ENCODE measurements around the gene CTIF.
A peak's percentile ranks its signal among the peaks of the same experiment; 100 is the strongest.

Gene CTIF

DNA sequence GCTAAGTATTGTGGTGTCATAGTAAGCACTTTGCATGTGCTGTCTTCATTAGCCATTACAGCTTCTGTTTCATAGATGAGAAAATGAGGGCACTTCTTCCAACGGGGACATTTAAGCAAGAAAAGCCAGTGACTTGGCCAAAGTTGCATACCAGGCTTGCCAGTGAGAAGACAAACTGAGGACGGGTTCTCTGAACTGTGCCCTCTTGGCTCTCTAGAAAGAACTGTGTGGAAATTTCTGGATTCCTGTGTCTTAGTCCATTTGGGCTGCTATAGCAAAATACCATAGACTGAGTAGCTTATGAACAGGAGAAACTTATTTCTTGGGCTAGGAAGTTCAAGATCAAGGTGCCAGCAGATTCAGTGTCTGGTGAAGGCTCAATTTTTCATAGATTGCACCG is 13.3 kb downstream of the CTIF start:
- DNase-seq = no peak

DNA sequence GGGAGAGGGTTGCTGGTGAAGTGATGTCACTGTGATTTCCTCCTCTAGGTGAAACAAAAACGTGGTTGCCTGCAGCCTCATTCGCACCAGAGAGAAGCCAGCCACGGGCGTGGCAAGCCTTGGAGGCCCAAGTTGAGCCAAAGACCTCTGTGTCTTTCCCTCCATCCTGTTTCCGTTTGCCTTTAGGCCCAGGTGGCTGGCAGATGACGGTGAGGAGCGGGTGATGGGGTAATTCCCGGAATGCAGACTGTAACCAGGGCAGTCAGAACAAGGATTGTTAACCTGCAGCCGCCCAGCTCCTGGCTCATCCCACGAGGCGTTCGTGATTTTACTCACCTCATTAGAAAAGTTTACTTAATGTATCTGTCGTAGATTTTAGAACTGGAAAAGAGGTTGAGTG is 14.4 kb downstream of the CTIF start:
- DNase-seq = no peak

DNA sequence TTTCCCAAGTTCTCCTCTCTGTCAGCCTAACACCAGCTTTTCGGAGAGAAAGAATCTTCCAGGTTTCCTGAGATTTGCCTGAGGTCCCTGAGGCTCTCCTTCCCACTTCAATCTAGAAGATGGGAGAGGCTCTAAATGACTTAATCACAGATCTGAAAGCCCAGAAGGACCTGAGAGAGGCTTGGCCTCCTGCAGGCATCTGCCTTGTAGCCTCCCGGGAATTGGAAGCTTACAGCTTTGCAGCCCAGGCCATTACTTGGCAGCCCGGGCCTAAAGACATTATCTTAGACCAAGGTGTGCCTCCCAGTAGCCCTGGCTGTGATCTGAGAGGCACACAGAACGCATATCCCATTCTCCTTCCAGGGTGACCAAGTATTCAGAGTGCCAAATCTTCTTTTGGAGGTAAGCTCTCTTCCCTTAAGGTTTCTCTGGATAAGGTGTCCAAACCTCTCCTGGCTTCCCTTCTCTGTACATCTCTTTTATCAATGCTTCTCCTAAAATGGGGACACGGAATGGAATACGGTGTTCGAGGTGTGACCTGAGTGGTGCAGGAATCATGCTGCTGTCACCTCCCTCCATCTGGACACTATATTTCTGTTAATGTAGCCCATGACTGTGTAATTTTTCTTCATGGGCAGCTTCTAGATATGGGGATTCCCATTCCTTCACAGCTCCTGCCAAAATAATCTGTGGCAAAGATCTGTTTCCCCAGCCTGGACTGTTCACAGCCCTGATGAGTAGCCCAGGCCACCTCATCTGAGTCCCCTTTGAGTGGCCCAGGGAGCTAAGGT is 16.0 kb downstream of the CTIF start:
- no peak for DNase-seq

DNA sequence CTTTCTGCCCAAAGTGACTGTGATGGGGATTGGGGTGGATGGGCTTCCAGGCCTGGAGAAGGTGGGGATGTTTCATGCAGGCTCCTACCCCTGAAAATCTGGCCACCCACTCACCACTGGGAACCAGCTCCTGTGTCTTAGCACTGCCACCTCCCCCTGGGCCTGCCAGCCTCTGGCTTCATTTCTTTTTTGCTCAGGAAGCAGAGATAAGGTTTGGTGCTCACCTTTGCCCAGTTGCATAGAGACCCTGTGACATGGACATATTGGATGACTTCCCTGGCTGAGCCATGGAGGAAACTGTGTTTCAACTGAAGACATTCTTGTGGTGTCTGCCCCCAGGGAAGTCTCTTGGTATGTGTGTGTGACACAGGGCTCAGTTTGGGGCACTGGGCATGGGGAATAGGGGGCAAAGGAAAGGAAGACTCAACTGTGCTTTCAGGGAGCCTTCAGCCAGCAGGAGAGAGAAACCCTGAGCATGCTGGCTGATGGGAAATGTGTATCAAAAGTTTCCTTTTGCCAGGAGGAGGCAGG is 16.7 kb downstream of the CTIF start:
- DNase-seq = no peak

DNA sequence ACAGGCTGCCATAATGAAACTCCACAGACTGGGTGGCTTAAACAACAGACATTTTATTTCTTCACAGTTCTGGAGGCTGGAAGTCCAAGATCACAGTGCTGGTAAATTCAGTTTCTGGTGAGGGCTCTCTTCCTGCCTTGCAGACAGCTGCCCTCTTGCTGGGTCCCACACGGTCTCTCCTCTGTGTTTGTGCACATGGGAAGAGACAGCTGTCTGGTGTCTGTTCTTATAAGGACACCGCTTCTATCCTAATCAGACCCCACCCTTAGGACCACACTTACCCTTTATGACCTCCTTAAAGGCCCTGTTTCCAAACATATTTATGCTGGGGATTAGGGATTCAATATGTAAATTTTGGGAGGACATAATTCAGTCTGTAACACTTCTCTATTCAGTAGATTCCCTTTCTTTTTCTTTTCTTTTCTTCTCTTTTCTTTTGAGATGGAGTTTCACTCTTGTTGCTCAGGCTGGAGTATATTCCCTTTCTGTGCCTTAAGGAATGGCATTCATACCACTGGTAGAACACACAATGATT is 18.9 kb downstream of the CTIF start:
- no peak for DNase-seq

DNA sequence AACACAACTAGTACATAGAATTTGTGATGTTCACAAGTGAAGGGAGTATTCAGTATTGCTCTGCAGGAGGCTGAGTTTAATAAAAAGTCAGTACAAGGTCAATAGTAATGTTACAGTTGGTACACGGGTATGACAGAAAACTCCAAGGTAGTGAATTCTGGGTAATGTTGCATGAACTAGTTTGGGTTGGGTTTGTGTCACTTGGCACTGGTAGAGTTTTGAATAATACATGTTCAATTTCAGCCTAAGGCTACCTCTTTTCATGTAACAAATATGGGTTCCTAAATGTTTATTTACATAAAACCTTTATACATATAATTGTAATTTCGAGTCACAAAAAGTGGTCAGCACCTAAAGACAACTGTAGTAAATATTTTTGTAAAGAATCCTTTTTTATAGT is 19.4 kb downstream of the CTIF start:
- no peak for DNase-seq

DNA sequence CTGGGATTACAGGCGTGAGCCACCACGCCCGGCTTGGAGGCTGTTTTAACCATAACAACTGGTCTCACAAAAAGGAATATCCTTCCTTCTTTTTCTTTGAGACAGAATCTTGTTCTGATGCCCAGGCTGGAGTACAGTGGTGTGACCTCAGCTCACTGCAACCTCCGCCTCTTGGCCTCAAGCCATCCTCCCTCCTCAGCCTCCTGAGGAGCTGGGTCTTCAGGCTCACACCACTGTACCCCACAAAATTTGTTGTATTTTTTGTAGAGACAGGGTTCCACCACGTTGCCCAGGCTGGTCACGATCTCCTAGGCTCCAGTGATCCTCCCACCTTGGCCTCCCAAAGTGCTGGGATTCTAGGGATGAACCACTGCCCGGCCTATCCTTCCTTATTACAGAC is 21.7 kb downstream of the CTIF start:
- DNase-seq = no peak

DNA sequence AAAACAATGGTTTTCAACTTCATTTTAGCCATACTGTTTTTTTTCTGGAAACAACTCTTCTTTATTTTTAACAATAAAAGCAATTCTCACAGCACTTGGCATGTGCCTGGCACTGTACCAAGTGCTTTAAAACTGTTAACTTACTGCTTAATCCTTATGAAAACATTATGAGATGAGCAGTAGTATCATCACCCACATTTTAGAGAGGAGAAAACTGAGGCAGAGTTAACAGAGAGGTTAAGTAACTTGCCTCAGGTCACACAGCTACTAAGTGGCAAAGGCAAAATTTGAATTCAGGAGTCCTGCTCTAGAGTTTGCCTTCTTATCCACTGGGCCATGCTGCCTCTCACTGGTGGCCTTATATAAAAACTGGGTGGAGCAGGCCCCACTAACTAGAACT is 23.2 kb downstream of the CTIF start:
- DNase-seq = no peak

DNA sequence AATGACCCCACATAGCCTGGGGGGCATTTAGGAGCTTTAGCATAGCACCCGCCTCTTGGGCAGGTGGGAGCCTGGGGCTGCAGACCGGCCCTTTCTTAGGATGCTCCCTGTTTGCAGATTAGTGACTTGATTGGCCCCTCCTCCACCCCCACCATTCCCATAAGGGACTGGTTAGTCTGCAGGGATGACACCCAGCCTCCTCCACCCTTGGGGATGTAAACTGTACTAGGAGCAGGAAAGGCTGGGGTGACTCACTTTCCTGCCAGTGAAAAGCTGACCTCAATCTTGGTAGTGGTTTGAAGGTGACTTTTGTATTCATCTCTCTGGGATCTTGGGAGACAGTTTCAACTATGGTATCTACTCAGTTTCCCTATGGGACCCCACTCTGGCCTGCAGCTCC is 24.2 kb downstream of the CTIF start:
- peak; percentile 85 for DNase-seq

DNA sequence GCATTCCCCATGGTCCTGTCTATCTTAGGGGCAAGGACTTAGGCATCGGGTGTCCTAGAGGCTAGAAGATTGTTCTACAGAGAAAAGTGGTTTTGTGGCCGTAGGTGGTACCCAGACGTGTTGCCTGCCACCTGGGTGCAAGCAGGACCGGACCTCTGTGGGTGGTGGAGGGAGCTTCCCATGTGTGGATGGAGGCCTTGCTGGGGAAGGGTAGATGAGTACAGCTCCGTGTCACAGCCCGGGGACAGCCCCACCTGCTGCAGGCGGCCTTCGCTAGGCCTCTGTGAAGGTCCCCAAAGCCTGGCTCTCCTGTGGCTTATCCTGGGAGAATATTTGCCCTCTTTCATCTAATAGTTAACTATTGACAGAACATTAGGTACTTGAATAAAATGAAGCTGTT is 25.3 kb downstream of the CTIF start:
- DNase-seq = no peak

DNA sequence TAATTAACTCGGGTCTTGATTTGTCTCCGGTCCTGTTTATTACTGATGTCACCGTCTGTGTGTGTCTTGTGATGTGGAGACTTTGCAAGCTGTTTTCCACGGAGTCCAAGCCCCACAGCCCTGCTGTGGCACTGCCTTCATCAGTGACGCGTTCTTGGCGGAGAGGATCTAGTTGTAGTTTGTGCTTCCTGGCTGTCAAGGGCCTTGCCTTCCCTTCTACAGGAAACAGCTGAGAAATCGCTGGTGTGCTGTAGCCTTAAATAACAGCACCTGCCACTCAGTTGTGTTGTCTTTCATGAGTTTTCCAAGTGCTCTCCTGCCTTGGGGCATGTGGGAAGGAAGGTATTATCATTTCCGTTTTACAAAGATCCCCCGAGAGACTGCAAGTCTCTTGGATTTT is 26.3 kb downstream of the CTIF start:
- DNase-seq = no peak

DNA sequence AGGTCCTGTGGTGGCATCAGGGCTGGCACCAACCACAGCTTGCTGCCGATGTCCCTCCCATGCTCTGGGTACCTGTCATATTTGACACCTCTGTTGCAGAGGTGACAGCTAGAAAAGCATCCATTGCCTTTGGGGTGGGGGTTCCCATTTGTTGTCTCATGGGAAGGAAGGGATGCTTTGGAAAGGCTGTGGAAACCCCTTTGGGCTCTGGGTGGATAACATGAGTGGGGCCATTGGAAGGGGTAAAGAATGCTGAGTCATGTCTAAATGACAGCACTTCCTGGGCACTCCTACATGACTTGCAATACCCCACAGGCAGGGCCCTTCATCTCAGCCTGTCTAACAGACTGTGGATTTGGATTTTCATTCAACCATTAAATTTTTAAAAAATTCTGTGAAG is 27.8 kb downstream of the CTIF start:
- peak; percentile 41 for DNase-seq

DNA sequence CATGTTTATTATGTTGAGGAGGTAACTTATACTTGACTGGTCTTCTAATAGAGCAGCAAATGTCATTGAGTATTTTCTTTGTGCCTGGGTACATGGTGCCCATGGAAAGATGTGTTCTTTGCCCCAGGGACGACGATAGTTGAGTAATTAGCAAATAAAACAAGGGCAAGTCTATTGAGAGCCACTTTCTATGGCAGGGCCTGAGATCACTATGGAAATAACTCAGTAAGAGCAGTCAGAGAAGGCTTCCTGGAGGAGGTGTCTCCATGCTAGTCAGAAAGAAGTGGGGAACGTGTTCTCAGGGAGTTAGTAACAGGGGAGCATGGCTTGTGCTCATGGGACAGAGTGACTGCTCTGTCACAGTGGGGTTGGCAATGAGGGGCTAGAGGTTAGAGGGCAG is 28.6 kb downstream of the CTIF start:
- DNase-seq = no peak

DNA sequence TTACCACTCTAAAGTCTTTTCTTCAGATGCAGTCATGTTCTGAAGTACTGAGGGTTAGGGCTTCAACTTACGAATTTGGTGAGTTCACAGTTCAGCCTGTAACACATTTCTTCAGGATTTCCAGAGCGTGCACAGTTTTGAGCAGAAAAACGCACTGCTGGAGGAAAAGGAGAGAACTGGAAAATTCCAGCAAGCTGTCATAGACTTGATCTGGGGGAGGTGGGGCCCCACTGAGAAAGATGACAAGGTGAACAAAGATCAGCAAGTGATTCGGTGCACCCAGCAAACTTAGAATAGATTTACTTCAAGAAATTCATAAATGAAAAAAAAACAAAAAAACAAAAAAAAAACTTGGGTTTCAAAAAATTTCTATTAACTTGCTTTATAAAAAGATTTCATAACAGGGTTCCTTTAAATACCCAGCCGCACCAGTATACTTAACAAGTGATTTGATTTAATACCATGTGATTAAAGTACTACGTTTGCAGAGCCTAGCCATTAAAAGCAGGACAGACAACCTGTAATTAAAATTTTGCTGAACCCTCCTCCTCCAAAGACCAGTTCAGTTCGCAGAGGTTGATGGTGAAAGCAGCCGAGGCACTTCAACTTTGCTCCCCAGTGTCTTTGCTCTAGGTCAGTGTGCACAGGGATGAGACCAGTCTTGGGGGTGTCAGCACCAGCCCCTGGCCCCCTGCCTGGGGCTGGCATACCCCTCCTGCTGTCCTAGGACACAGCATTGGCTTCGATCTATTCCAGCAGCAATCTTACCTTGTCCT is 30.5 kb downstream of the CTIF start:
- DNase-seq = no peak

DNA sequence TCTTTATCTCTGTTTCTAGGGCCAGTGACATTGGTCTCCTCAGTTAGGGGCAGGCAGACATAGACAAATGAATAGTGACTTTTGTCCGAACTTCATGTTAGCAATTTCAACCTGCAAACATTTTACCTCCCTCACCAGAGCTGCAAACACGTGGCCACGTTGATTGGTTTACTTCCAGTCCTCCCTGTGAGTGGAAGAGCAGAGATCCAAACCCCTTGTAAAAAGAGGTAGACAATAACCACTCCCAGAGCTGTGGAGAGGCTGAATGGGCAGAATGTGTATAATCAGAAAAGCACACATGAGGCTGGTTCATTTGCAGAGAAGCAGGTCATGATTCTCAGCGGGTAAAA is 31.1 kb downstream of the CTIF start:
- no peak for DNase-seq

DNA sequence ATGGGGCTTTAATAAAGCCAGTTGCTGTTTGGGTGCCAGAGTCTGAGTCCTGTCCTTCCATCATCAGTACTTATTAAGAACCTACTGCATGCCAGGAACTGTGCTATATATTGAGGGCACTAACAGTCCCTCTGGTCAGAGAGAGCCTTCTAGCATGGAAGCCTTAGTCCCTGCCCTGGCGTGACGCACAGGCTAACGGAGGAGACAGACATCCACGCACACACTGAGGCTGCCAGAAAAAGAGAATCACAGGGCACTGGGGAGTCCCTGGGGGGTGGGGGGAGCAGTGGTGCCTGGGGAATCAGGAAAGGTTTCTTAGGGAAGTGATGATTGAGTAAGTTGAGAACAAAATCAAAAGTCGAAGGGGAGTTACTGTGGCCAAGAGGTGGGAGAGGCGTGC is 31.5 kb downstream of the CTIF start:
- no peak for DNase-seq

DNA sequence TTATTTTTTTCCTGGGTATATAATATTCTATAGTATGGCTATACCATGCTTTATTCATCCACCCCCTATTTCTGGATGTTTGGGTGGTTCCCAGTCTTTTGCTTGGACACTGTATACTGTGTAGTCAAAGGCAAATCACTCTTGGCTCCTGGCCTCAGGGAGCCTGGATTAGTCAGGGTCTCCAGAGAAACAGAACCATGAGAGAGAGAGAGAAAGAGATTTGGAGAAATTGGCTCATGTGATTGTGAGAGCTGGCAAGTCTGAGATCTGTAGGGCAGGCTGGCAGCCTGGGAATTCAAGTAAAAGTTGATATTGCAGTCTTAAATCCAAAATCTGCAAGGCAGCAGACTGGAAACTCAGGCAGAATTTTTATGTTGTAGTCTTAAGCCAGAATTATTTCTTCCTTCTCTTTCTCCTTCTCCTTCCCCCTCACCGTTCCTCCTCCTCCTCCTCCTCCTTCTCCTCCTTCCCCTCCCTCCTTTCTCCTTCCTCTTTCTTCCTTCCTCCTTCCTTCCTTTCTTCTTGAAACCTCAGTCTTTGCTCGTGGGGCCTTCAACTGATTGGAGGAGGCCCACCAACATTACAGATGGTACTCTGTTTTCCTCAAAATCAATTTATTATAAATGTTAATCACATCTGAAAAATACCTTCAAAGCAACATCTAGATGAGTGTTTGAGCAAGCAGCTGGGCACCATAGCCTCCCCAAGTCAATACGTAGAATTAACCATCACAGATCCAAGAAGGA is 33.0 kb downstream of the CTIF start:
- DNase-seq = no peak

DNA sequence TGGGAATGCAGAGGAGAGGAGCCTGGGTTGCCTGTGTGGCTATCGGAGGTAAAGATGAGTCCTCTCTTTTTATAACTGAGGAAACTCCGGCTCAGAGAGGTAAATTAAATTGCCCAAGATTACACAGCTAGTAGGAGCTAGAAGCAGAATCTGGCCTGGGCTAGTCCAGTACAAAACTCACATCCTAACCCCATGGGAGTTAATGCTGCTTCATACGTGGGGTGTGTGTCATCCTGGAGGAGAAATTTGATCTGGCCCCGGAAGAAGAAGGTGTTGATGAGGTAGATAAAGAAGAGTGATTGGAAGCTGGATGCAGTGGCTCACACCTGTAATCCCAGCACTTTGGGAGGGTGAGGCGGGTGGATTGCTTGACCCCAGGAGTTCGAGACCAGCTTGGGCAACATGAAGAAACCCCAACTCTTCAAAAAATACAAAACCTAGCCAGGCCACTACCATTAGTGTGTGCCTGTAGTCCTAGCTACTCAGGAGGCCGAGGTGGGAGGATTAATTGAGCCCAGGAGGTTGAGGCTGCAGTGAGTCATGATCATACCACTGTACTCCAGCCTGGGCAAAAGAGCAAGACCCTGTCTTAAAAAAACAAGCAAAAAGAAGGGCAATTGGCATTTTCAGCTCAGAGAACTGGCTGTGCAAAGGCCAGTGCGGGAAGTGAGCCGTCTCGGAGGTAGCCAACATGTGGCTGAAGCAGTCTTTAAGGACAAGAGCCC is 33.7 kb downstream of the CTIF start:
- DNase-seq = no peak

DNA sequence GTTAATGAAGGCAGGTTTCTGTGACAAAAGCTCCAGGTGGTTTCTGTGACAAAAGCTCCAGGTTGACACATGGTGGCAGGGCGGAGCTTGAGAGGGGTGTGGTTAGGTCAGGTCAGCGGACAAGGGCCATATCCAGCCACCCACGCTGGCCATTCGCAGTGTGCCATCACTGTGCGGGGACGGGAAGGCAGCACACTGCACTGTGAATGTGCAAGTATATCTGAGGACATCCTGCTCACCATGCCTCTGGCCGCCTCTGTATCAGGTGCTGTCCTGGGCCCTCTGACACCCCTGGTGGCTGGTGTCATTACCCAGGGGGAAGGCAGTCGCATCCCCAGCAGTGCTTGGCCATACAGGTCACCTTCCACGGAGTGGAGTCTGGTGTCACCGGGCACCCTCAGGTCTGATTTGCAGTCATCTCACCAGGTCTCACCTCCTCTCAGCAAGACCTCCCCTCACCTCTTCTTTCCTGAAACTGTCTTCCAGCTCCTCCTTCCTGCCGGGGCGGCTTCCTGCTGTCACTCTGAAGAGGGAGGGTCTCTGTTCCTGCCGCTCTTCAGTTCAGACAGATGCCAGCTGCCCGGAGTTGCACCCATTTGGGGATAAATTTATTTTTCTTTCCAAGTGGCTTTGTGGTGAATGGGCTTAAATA is 34.9 kb downstream of the CTIF start:
- no peak for DNase-seq

DNA sequence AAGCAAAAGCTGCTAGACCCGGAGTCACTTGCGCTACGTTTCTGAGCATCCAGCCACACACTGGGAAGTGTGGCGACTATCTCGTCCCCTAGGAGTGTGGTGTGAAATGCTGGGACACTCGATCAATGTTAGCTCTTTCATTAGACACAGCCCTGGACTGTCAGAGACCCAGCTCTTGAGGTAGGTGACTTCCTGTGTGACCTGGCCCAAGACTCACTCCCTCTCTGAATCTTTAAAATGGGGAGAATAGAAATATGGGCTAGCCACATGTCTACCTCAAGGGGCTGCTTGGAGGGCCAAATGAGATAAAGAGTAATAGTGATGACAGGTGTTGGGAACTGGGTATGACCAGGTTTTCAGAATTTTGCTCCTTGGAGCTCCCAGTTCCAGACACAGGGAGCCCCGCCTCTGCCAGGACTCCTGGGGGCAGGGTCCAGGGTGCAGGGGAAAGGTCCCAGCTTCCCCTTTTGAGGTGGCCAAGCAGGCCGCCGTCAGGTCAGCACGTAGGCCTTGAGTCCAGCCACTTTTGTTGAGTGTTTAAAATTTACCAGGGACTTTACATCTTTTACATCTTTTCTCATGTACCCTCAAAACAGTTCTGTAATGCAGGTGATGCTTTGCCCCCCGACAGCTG is 36.0 kb downstream of the CTIF start:
- no peak for DNase-seq

DNA sequence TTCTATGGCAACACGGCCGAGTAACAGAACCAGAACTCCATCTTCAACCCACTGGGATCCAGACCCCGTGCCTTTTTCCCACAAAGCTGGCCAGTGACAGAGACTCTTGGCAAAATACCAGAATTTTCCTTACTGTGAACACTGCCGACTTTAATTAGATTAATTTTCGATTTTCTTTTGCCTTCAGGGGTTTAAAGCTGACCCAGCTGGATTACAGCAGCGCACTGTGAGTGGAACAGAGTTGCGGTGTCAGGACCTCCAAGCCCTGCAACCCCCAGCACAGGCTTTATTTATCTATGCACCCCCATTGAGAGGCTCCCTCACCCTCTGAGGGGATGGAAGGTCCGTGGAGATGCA is 36.4 kb downstream of the CTIF start:
- no peak for DNase-seq

Measured in HCEC 1CT (cell line).